Measurements from ENCODE around the gene SYT15.

Gene SYT15

DNA sequence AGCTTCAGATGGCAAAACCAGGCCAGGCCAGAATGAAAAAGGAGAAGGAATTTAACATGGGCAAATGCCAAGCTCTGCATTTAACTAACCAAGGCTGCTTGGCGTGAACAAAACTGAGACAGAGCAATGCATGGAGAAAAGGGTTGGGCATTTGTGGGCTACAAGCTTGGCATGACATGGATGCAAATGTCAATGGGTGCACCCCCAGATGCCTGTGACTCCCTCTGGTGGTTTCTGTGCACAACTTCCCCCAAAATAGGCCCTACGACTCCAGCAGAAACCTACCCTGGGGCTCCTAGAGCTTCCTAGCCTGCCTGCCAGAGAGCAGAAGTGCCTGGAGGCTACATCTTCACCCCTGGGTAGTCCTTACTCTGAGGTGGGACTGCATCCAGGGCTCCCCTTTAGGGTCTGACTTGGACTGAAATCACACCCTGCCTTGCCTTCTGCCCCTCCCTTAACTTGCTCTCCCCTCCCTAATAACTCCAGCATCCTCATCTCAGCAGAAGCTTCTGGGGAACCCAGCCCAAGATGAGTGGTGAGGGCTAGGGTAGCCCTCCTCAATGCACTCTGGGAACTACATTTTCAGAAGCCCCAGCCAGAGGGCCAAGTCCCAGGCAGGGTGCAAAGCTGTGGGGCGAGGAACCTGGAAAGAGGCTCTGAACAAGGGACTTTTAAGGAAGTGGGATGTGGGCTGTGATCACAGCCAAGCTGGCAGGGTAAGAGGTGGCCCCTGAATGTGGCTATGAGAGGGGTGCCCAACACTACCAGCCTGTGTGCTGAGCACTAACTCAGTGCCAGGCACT, 33.7 kb upstream of the SYT15 start:
- Mint-ChIP-seq H3K4me3 (no peak overlapping the region), H3K4me1 (peaks cover 4% of the 10 kb centered on the region), H3K27ac (no peak overlapping the region), H3K9me3 (no peaks in the 10 kb centered on the region), H3K27me3 (ENCODE audit: low read depth) (peaks cover 13% of the 10 kb centered on the region), H3K36me3 (ENCODE audit: low read depth) (no peaks in the 10 kb centered on the region)
- TF ChIP-seq, protein P1, sequence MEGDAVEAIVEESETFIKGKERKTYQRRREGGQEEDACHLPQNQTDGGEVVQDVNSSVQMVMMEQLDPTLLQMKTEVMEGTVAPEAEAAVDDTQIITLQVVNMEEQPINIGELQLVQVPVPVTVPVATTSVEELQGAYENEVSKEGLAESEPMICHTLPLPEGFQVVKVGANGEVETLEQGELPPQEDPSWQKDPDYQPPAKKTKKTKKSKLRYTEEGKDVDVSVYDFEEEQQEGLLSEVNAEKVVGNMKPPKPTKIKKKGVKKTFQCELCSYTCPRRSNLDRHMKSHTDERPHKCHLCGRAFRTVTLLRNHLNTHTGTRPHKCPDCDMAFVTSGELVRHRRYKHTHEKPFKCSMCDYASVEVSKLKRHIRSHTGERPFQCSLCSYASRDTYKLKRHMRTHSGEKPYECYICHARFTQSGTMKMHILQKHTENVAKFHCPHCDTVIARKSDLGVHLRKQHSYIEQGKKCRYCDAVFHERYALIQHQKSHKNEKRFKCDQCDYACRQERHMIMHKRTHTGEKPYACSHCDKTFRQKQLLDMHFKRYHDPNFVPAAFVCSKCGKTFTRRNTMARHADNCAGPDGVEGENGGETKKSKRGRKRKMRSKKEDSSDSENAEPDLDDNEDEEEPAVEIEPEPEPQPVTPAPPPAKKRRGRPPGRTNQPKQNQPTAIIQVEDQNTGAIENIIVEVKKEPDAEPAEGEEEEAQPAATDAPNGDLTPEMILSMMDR (IDR thresholded peaks at IDR 0.05; ENCODE audit: unreplicated experiment in 3 of 3): no peak

DNA sequence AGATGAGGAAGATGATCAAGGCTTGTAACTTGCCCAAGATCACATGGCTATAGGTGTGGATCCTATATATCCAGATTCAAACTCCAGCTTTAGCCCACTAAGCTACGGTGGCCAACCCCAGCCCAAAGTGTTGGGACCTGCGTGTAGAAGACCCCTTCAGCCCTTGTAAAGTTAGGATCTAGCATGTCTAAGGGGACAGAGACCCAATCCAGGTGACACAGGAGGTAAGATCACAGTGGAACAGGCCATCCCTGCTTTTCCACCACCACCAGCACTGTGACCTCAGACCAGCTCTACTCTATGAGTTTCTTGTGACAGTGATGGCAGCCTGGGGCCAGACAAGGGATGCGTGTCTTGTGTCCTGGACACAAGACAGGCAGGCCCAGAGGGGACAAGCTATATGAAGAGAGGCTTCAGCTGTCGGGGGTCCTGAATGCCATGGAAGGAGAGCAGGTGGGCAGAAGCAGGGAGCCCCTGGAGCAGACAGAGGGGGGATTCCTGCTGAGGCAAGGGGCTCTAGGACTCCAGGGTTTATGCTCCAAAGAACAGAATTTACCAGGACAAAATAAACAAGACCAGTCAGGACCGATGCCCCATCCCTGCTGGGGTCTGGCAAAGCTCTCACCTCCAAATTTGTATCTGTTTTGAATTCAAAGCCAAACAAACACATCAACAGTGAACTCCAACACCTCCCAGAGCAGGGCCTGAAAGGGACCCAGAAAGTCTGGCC, 32.9 kb upstream of the SYT15 start:
- peaks cover 10% of the 10 kb centered on the region for H3K27me3 Mint-ChIP-seq (ENCODE audit: low read depth)
- no peak overlapping the region for H3K4me3 Mint-ChIP-seq
- TF ChIP-seq, protein P1 (IDR thresholded peaks at IDR 0.05; ENCODE audit: unreplicated experiment in 3 of 3): no peak
- no peaks in the 10 kb centered on the region for H3K4me1 Mint-ChIP-seq
- H3K27ac Mint-ChIP-seq: no peak overlapping the region
- no peaks in the 10 kb centered on the region for H3K9me3 Mint-ChIP-seq
- H3K36me3 Mint-ChIP-seq (ENCODE audit: low read depth): no peaks in the 10 kb centered on the region

DNA sequence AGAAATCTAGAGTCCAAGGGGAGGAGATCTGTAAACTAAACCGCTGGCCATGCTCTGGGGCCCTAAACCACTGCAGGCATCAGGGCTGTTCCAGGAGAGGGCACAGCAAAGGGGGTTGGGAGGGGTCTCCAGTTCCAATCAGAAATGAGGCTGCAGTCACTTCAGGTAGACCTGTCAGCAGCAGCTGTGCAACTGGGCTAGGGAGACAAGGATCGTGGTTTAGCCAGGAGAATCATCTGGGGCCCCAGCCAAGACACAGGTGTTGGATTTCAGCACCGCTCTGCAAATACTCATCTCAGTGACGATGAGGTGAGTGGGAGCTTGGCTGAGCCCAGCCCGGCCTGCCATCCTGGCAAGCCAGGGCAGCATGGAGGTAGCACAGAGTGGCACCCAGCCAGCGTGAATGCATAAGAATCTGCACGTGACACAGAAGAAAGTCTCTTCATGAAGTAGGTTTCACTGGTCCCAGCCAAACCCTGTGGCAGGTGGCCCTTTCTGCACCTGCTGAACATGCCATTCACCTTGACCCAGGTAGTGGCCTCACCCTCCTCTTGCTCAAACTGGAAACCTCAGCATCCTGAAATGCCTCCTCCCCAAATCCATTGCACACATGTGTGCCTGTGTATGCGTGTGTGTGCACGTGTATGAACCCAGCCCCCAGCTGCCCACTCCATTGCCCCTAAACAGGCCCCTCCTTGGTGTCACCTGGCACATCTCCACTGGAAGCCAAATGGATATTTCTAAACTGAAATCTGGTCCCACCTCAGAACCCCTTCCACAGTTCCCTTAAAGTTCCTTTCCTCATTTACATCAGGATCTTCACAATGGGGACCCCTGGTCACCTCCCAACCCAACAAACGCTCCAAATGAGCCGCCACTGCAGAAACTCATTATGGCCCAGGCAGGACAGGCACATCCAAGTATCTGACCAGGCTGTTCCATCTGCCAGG, 32.1 kb upstream of the SYT15 start:
- no peaks in the 10 kb centered on the region for H3K9me3 Mint-ChIP-seq
- TF ChIP-seq, protein P1 (IDR thresholded peaks at IDR 0.05; ENCODE audit: unreplicated experiment in 3 of 3): no peak
- no peaks in the 10 kb centered on the region for H3K36me3 Mint-ChIP-seq (ENCODE audit: low read depth)
- H3K27ac Mint-ChIP-seq: no peak overlapping the region
- no peaks in the 10 kb centered on the region for H3K4me1 Mint-ChIP-seq
- H3K4me3 Mint-ChIP-seq: no peak overlapping the region
- peaks cover 10% of the 10 kb centered on the region for H3K27me3 Mint-ChIP-seq (ENCODE audit: low read depth)

DNA sequence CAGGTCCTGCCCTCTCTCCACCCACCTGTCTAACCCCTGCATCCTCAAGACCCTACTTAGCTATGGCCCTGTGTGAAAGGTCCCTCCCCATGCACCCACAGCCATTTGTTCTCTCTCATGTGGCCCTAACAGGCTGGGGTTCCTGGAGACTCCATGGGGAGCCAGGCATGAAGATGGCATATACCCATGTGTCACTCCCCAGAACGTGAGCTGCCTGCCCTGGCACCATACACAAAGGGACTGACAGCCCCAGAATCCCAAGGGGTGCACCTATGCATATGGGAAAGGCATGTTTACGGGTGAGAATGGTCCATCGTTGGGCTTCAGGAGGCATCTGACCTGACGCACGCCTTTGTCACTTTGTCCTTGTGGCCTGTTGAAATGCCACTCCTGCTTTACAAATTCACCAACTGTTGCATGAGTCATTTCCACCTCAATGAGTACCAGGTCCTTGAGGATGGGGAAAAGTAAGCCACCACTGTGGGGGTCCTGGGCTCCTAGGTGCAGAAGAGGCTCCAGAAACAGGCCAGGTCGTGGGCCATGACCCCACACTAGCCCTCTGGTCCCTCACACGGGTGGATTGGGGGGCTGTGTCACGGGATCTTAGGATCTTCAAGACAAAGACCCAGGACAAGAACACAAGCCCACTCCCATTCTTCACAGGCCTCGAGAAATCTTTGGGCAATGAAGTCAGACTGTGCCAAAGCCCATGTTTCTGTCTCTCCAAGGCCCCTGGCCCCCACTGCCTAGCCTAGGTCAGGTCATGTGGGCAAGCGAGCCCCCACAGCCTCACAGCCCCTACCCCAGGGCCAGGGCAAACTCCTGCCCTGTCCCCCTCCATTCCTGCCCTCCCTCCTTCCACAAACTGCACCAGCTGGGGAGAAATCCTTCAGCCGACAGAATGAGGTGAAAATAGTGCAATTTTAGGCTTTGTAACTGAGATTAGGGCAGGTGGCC, 31.1 kb upstream of the SYT15 start:
- TF ChIP-seq, protein P1 (IDR thresholded peaks at IDR 0.05; ENCODE audit: unreplicated experiment in 3 of 3): no peak
- Mint-ChIP-seq H3K27me3 (ENCODE audit: low read depth) (peaks cover 10% of the 10 kb centered on the region), H3K4me3 (no peak overlapping the region)

DNA sequence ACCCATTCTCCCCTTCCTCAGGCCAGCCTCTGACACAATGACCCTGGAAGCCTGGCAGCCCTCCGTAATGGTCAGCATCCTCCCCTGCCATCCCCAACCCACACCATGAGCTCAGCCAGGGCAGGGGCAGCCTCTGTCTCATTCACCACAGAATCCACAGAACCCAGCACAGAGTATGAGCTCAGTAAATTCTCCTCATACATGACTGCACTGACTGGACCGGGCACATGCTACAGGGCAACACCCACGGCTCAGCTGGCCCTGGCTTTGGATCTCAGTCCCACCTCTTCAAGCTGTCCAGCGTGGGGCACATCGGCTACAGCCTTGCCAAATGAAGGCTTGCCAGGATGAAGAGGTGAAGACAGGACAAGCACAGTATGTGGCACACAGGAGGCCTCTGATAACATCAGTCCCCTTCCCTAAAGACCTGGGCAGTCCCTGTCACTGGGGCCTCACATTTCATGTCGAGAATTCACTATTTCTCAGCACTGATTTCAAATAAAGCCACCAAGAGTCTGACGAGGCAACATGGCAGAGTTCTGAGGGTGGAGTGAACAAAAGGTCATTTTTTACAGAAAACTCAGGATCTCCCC, 30.3 kb upstream of the SYT15 start:
- Mint-ChIP-seq H3K27ac (no peak overlapping the region), H3K4me1 (no peaks in the 10 kb centered on the region), H3K27me3 (ENCODE audit: low read depth) (peaks cover 10% of the 10 kb centered on the region), H3K9me3 (no peaks in the 10 kb centered on the region), H3K4me3 (no peak overlapping the region), H3K36me3 (ENCODE audit: low read depth) (no peaks in the 10 kb centered on the region)
- TF ChIP-seq, protein P1 (IDR thresholded peaks at IDR 0.05; ENCODE audit: unreplicated experiment in 3 of 3): no peak

More for the DNA sequence above, 31.1 kb upstream of the SYT15 start:
- Mint-ChIP-seq H3K36me3 (ENCODE audit: low read depth) (no peaks in the 10 kb centered on the region), H3K4me1 (no peaks in the 10 kb centered on the region), H3K9me3 (no peaks in the 10 kb centered on the region), H3K27ac (no peak overlapping the region)
